ENCODE results near the gene SPATA17.

SPATA17 gene

DNA sequence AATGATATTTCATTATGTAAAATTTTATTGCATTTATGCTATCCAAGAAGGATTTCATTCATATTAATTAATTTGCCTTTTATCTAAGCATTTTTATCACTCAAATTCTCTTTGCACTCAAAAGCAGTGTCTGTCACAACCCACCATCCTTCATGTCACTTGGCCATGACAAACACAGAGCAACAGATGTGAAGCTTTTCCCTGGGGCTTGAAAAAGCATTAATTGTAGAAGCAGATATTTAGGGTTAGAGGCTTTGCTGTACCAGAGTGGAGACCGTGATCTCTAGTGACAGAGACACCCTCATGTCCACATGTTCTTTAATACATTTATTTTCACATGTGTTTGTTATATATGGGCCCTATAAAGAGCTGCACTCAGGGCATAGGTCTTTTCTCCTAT is 230.5 kb downstream of the SPATA17 start:
- DNase-seq, result no peak

DNA sequence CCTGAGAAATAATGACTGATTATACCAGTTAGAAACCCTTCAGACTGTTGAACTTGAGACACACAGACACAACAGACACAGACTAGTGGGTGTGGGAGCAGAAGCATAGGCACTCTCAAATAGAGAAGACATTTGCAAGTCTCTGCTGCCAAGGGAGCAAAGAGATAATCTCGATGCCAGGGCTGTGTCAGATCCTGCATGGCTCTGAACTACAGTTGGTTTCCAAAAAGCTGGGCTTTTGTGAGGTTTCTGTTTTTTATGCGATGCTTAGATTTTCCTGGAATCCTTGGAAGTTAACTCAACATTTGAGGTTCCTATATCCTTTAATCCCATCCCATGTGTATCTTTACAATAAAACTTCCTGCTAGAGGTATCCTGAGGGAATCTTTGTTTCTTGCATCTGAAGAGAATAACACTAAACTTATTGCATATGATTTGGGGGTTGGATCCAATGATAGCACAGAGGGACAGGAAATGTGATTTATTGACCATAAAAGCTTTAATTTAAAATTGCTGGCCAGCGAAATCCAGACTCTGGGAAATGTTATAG is 236.4 kb downstream of the SPATA17 start:
- DNase-seq, result no peak

GRCh38 chr1:217871955-217872354 is 240.8 kb downstream of the SPATA17 start:
- DNase-seq, result no peak

DNA sequence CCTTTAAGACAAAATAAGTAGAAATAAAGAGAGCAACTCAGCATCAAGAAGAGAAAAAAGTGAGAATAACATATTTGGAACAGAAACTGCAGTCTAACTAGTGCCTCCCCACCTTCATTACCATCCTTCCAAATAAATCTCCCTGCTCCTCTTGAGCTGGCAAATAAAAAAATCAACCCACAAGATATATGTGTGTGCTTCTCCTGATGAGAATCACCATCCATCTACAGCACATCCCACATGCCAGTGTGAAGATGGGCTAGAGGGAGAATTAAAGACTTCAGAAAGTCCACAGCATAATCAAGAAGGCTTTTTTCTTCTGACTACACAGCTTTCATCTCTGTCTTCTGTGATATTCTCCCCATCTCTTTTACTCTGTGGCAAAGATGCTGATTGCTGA is 244.1 kb downstream of the SPATA17 start:
- no peak for DNase-seq

DNA sequence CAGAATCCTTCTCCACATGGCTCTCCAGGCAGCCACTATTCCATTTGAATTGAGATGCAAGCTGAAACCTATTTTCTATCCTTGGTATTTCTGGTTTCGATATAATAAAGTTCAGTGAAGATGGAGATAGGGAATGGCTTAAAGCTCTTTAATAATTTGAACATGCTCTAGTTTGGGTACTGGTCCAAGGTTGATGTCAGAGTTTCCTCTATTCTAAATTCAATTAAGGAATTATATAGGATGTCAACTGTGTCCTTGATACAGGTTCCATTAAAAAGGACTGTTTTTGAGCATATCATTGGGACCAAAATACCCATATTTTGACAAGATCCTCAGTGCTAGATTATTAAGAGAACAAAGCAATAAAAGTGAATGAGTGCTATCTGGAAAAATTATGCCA is 245.3 kb downstream of the SPATA17 start:
- DNase-seq, result no peak

DNA sequence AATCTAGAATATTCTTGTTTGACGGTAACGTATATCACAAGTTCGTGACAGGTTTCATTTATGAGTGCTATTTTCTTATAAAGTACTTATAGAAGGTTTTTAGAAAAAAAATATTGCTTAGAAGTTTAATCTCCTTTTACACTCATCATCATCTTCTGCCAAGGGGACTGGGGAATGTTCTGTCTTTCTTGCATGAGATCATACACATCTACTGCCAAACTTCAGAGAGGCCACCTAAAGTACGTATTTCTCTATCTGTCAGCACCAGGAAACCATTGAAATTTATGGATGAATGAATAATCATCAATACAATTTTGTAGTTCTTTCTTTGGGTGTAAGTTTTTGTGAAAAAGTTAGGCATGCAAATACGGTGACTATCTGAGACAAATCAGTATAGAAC is 245.8 kb downstream of the SPATA17 start:
- DNase-seq, result no peak

DNA sequence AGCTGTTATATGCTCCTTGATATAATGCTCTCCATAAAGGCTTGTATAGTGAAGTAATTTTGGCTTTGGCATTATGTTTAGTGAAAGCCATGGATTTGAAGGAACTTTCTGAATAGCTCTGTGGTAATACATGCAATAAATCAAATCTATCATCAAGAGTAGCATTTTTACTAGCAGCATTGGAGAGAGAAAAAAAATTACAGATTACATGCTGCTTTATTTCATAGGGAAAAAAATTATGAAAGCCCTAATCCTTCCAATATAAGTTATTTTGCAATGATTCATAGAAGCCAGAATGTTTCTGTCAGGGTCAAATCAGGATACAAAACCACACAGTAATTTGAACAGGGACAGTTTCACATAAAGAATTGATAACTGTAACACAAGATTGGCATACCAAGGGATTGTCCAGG is 250.0 kb downstream of the SPATA17 start:
- DNase-seq, result no peak

DNA sequence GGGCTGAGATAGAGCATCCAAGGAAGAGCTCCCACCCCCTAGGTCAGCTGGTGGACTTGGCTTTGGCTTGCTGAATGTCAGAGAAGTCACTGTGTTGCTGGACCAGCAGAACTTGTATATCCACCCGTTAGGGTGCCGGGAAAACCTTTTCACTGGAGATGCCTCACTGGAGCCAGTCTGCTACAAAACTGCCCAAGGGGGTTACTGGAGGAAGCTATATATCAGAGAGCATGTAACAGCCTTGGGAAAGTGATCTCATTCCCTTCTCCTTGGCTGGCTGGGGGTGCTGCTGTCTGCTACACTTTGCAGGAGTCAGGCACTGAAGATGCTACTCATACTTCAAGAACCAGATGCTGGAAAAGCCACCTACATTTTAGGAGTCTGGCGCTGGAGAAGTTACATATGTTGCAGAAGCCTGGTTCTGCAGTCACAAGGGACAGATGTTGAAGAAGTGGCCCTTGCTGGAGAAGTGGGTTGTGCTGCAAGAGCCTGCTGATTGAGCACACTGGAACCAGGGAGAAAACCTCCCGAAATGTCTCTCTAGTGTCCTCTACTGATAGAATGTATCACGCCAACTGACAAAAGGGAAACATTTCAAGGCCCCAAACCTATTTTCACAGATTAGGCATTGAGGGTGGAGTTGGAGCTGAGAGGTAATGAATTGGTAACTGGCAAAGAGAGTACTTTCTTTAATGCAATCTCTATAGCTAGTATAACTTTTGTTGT is 250.6 kb downstream of the SPATA17 start:
- no peak for DNase-seq

DNA sequence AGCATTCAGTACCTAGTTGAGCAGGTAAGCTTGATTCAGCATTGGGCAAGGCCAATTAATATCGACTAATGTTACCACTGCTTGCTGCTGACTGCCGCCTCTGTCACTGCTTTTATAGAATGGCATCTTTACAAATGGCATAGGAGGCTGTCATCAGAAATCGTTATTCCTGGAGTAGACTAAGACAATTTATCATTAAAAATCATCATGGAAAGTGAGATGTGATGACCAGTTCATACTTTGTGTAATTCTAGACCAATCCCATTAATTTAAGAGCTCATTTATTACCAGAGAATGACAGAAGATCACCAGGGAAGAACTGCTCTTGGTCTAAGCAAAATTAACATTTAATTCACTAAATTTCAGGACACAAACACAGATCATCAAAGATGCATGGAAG is 254.0 kb downstream of the SPATA17 start:
- no peak for DNase-seq

- DNase-seq, result no peak
These were observed 257.2 kb downstream of the SPATA17 start for GRCh38 chr1:217888328-217888727.

DNA sequence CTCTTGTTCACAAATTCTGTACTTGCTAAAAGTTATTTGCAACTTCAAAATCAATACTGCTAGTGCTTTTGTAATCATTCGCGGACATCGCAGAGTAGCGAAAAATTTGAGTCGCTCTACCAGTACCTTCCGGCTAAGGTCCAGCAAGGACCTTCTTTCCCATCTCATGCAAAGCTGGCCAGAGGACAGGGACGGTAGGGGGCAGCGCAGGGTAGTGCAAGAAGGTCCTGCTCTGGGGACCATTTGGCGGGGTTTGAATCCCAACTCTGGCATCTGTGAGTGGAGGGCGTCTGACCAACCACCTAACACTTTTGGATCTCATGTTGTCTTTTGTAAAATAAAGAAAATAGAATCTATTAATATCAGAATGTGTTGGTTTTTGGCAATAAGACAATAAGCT is 258.3 kb downstream of the SPATA17 start:
- no peak for DNase-seq

DNA sequence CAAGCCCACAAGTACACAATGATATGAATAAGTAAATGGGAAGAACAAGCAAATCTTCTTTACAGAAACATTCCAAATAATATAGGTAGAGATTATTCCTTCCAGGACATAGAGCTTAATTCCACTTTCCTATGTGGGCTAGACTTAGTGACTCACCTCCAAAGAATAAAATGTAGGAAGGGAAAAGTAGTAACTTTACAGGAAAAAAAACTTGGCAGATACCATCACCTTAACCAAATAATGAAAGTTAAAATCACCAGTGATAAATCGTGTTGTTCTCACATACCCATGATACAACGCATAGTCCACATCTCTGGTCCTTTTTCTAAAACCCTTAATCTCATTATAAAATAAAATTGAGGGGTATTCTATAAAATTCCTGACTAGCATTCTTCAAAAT is 260.8 kb downstream of the SPATA17 start:
- no peak for DNase-seq

DNA sequence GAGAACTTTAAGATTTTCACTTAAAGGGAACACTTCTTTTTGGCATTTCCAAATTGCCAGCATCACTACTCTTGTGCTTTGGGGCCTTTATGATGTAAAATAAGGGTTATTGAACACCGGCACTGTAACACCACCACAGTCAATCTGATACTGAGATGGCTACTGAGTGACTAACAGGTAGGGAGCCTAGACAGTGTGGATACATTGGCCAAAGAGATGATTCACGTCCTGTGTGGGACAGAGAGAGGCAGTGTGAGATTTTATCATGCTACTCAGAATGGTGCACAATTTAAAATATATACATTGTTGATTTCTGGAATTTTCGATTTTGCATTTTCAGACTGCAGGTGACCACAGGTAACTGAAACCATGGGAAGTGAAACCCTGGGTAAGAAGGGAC is 261.6 kb downstream of the SPATA17 start:
- DNase-seq, result no peak

DNA sequence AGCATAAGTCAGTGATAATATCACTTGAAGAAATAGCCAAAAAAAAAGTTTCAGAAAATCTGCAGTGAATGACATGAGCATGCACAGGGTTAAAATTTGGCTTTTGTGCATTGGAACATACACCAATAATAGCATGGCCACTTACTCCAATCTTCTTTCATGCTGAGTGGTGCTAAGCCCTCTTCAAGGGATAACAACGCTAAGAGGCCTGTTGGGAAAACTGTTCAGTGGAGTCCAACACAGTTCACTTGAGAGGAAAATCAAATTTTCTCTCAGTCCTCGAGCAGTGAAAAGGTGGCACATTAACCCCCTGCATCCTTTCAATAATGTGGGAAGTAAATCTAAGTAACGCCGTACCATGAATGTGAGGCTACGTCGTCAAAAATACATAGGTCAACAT is 264.7 kb downstream of the SPATA17 start:
- no peak for DNase-seq

GRCh38 chr1:217896490-217896889 is 265.3 kb downstream of the SPATA17 start:
- DNase-seq, result no peak

GRCh38 chr1:217897100-217897499 is 266.0 kb downstream of the SPATA17 start:
- DNase-seq, result no peak

DNA sequence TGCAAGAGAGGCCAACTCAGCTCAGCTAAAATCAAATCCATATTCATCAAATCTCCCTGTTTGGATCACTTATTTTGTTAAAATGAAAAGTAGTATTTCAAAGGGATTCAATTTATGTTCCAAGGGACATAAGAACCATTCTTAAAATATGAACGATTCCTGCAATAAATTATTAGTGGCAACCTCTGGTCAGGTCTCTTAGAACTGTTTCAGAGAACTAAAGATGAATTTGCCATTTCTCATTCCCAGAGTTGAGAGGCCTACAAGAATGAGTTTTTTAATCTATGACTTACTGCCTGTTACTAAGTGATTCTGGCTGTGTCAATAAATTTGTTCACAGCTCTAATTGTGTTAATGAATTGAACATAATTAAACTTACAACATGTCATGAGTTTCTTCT is 268.5 kb downstream of the SPATA17 start:
- DNase-seq, result no peak

GRCh38 chr1:217907504-217907903 is 276.4 kb downstream of the SPATA17 start:
- peak; percentile 3 for DNase-seq

GRCh38 chr1:217910203-217910602 is 279.1 kb downstream of the SPATA17 start:
- no peak for DNase-seq

- no peak for DNase-seq
These were observed 279.7 kb downstream of the SPATA17 start for GRCh38 chr1:217910791-217911320.

DNA sequence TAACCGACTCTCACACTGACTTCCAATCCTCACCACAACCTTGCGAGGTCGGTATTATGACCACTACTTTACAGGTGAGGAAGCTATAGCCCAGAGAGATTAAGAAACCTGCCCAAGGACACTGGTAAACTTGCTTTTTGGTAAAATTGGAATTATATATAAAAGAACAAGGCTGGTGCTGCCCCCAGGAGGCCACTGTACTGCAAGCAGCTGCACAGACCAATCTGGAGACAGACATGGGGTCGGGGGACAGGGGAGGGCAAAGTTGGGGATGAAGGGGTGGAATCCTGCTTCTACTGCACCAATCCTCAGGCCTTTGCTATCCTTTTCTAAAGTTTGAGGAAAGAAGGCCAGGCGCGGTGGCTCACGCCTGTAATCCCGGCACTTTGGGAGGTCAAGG is 280.8 kb downstream of the SPATA17 start:
- DNase-seq, result no peak

DNA sequence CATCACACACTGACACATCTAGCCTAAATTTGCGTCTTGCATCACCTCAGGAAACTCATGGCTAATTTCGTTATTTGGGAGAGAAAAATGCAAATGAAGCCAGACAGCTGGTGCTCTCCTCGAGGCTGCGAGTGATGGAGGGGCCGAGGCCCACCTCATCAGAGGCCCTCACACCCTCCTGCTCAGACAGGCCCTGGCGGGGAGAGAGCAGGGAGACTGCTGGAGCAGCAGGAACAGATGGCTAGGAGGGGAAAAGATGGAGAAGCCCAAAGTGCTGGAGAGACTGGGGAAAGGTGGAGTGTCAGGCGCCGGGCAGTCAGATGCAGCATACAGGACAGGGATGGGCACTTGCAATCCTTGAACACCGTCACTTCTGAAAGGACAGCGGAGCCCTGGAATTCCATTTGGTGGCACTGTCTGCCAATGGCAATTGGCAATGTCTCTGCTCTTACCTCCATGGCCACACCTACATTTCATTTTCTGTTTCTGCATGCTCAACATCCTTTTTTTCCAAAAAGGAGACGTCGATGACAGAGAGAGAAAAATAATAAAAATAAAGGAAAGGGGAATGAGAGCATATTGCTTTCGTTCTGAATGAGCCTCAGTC is 286.2 kb downstream of the SPATA17 start:
- no peak for DNase-seq

DNA sequence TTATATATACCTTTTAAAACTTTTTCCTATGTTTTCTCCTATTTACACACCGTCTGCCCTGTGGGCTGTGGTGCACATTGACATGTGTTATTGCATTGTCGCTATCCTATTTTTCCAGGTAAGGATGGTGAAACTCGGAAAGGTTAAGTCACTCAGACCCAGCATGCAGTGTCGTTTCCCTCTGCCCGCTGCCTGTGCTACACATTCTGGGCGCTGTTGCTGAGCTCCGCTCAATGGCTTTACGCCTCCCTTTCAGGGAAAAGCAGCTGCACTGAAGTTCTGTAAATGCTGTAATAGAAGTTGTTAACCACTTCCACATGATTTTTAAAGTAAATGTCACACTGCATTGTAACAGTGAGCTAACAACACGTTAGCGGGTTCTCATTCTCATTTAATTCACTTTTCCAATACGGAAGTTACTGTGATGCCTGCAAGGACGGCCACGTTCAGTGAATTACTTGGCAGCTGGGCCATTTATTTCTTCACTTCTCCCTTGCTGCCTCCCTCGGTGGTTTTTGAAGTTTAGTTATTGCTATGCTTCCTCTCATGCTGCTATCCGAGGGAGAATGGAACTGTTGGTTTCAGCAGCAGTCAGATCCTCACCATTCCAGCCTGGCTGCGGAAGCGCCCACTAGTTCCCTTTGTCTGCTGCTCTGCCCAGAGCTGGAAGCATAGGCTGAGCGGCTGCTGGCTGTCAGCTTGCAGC is 288.7 kb downstream of the SPATA17 start:
- DNase-seq, result no peak
